IMR-90 (cell line): ENCODE data around the gene KCNT1. TPM values are rescaled to one million over a fixed set of nuclear protein-coding genes. Genes with fewer than 3 reads are reported as not detected.

Experiments
- ATAC-seq: fragments of 200-7000 bp; cut with Tn5 transposase; 2 replicates; pipeline ENCODE4 v1.9.1; 2020; ENCODE audit warnings: low read depth, mild to moderate bottlenecking, moderate library complexity
- BruUV-seq: library from RNA; stranded (reverse); fragments of 400-500 nt; replicated peaks from 2 replicates; lab custom pipeline; 2021; lab: Mats Ljungman, UMichigan
- CTCF ChIA-PET: fragments of 300-600 bp; formaldehyde crosslinking; extraction: SDS; loops from one replicate; lab custom pipeline; 2021; ENCODE audit warnings: antibody characterized with exemption; lab: Yijun Ruan, JAX
- POLR2A ChIA-PET: fragments of 300-600 bp; sonication (Branson Sonifier 250); formaldehyde crosslinking; loops from one replicate; lab custom pipeline; 2022; ENCODE audit warnings: antibody characterized with exemption; ENCODE audit not compliant: unreplicated experiment; lab: Charles Lee
- DNase-seq: peaks from one replicate; pipeline ENCODE4 v3.0.0; 2013
- H2AFZ ChIP-seq: replicated peaks from 2 replicates; pipeline ENCODE3; 2013; ENCODE audit warnings: low read length, mild to moderate bottlenecking; ENCODE audit not compliant: poor library complexity
- H2AK5ac ChIP-seq: 2 replicates; pipeline ENCODE4 v1.6.1; 2013; ENCODE audit warnings: low read depth, low read length, inconsistent platforms
- H2AK9ac ChIP-seq: replicated peaks from 2 replicates; pipeline ENCODE3; 2013; ENCODE audit warnings: mild to moderate bottlenecking, low read depth, low read length, moderate library complexity; ENCODE audit not compliant: poor library complexity
- H2BK120ac ChIP-seq: 2 replicates; pipeline ENCODE4 v1.6.1; 2013; ENCODE audit warnings: low read depth, low read length, inconsistent platforms
- H2BK15ac ChIP-seq: 3 replicates; pipeline ENCODE4 v1.6.1; 2013; ENCODE audit warnings: low read depth, low read length, inconsistent platforms
- H2BK20ac ChIP-seq: 2 replicates; pipeline ENCODE4 v1.6.1; 2013; ENCODE audit warnings: low read depth, mild to moderate bottlenecking, inconsistent platforms, low read length, moderate library complexity
- H2BK5ac ChIP-seq: 2 replicates; pipeline ENCODE4 v1.6.1; 2013; ENCODE audit warnings: mild to moderate bottlenecking, low read depth, low read length, inconsistent platforms; ENCODE audit not compliant: poor library complexity, severe bottlenecking
- H3K14ac ChIP-seq: replicated peaks from 2 replicates; pipeline ENCODE4 v1.6.1; 2013; ENCODE audit warnings: low read depth, low read length, inconsistent platforms
- H3K18ac ChIP-seq: 2 replicates; pipeline ENCODE4 v1.6.1; 2013; ENCODE audit warnings: low read depth, low read length, control low read depth
- H3K23ac ChIP-seq: 2 replicates; pipeline ENCODE4 v1.6.1; 2013; ENCODE audit warnings: low read depth, low read length, inconsistent platforms
- H3K27ac ChIP-seq: 2 replicates; pipeline ENCODE4 v1.5.1; 2013; ENCODE audit warnings: mild to moderate bottlenecking, control low read depth, low read length; ENCODE audit not compliant: insufficient read depth
- H3K27me3 ChIP-seq: 2 replicates; pipeline ENCODE4 v1.6.1; 2013; ENCODE audit warnings: low read length; ENCODE audit not compliant: control insufficient read depth, insufficient read depth
- H3K36me3 ChIP-seq: 2 replicates; pipeline ENCODE4 v1.6.1; 2013; ENCODE audit warnings: low read length, mixed read lengths; ENCODE audit not compliant: control insufficient read depth, insufficient read depth
- H3K4ac ChIP-seq: 2 replicates; pipeline ENCODE4 v1.6.1; 2013; ENCODE audit warnings: low read depth, low read length, inconsistent platforms
- H3K4me1 ChIP-seq: 2 replicates; pipeline ENCODE4 v1.6.1; 2013; ENCODE audit warnings: low read length, mixed read lengths; ENCODE audit not compliant: control insufficient read depth, insufficient read depth
- H3K4me2 ChIP-seq: 2 replicates; pipeline ENCODE4 v1.6.1; 2013; ENCODE audit warnings: low read depth, mild to moderate bottlenecking, control low read depth, low read length, moderate library complexity
- H3K4me3 ChIP-seq: 2 replicates; pipeline ENCODE4 v1.5.1; 2013; ENCODE audit warnings: low read depth, mild to moderate bottlenecking, control low read depth, low read length, moderate library complexity; ENCODE audit not compliant: insufficient read depth
- H3K56ac ChIP-seq: 2 replicates; pipeline ENCODE4 v1.6.1; 2013; ENCODE audit warnings: low read length, inconsistent platforms; ENCODE audit not compliant: insufficient read depth; ENCODE audit errors: extremely low read depth
- H3K79me1 ChIP-seq, 2 experiments: 2 replicates each; pipeline ENCODE4 v1.6.1; 2013; ENCODE audit warnings: low read length in 2 of 2, inconsistent platforms in 1 of 2, low read depth in 1 of 2
- H3K9ac ChIP-seq: 2 replicates; pipeline ENCODE4 v1.6.1; 2013; ENCODE audit warnings: low read depth, low read length, control low read depth
- H3K9me1 ChIP-seq: 2 replicates; pipeline ENCODE4 v1.6.1; 2013; ENCODE audit warnings: low read length, inconsistent platforms; ENCODE audit not compliant: insufficient read depth
- H3K9me3 ChIP-seq: 2 replicates; pipeline ENCODE4 v1.6.1; 2013; ENCODE audit warnings: low read length; ENCODE audit not compliant: control insufficient read depth, insufficient read depth
- H4K20me1 ChIP-seq: 2 replicates; pipeline ENCODE4 v1.6.1; 2013; ENCODE audit warnings: low read length, inconsistent platforms; ENCODE audit not compliant: insufficient read depth
- H4K5ac ChIP-seq: 2 replicates; pipeline ENCODE4 v1.6.1; 2013; ENCODE audit warnings: mild to moderate bottlenecking, low read depth, low read length, control low read depth
- H4K8ac ChIP-seq, 2 experiments: 2 replicates each; pipeline ENCODE4 v1.6.1; 2013; ENCODE audit warnings: low read depth in 2 of 2, low read length in 2 of 2, control low read depth in 1 of 2, inconsistent platforms in 1 of 2
- H4K91ac ChIP-seq: 2 replicates; pipeline ENCODE4 v1.6.1; 2013; ENCODE audit warnings: low read depth, low read length, inconsistent platforms; ENCODE audit not compliant: insufficient read depth
- BHLHE40 ChIP-seq: fragments of 150-350 bp; IDR thresholded peaks from 2 replicates; pipeline ENCODE4 v1.6.1; 2016; ENCODE audit warnings: mild to moderate bottlenecking, low read depth, low read length
- RAD21 ChIP-seq: IDR thresholded peaks from 2 replicates; pipeline ENCODE4 v1.6.1; 2012; ENCODE audit warnings: low read length, improper control_type of control experiment
- USF2 ChIP-seq: fragments of 150-350 bp; IDR thresholded peaks from 2 replicates; pipeline ENCODE4 v1.6.1; 2017; ENCODE audit warnings: mild to moderate bottlenecking, antibody characterized with exemption, low read length, low read depth
- WGBS, 2 experiments: methylation state at CpG; one replicate each; pipeline versions ENCODE4 v1.1.5 to v1.1.7; 2013; ENCODE audit warnings: missing lambda C conversion rate in 2 of 2; ENCODE audit not compliant: insufficient read length in 1 of 2; ENCODE audit errors: extremely low coverage in 2 of 2; 5-methylcytosine and 5-hydroxymethylcytosine counted together
- dilution Hi-C: fragments of 300-500 bp; cut with HindIII; formaldehyde crosslinking; loops from one replicate; pipeline ENCODE4 v1.14.3; 2018; ENCODE audit warnings: low sequenced_read_pairs; ENCODE audit not compliant: unreplicated experiment
- in situ Hi-C: fragments of 300-500 bp; cut with MboI; formaldehyde crosslinking; loops from 3 replicates; pipeline ENCODE4 v1.14.3; 2019; ENCODE audit warnings: low sequenced_read_pairs, inconsistent platforms, mixed read lengths
- intact Hi-C: fragments of 100-400 bp; cut with micrococcal nuclease; formaldehyde crosslinking; loops from 2 replicates; pipeline ENCODE4 v1.10.0; 2022
- polyA plus RNA-seq, 3 experiments: library from polyadenylated mRNA; depleted of rRNA; stranded (reverse); fragments of >200 nt; gene quantifications; 2 replicates each; pipeline ENCODE4 v1.2.3, GENCODE V29; 2012; ENCODE audit warnings: low replicate concordance in 1 of 3
- total RNA-seq: library from RNA; depleted of rRNA; stranded (reverse); fragments of >200 nt; gene quantifications from 2 replicates; pipeline ENCODE4 v1.2.3, GENCODE V29; 2012

The KCNT1 gene
- total and polyA plus RNA-seq, 2 of the 4 experiments (the other 2 are of a cell fraction), result not detected

GRCh38 chr9:135761150-135761844, 59.3 kb downstream of the KCNT1 start:
- Histone ChIP-seq H3K79me1 (no peaks in the 10 kb centered on the region), H3K4me2 (no peak overlapping the region), H3K18ac (no peak overlapping the region), H3K27me3 (no peaks in the 10 kb centered on the region), H2AK5ac (no peak overlapping the region), H2BK120ac (no peak overlapping the region), H3K14ac (no peak overlapping the region), H3K9me1 (no peaks in the 10 kb centered on the region), H4K8ac (no peak overlapping the region), H2BK5ac (no peak overlapping the region), H3K9ac (no peak overlapping the region), H4K20me1 (no peaks in the 10 kb centered on the region), H2BK15ac (no peak overlapping the region), H4K5ac (no peak overlapping the region), H3K36me3 (no peaks in the 10 kb centered on the region), H2AK9ac (no peak overlapping the region), H3K9me3 (peaks cover 9% of the 10 kb centered on the region), H3K27ac (no peak overlapping the region), H2BK20ac (no peak overlapping the region), H3K4ac (no peak overlapping the region), H4K91ac (no peak overlapping the region), H3K4me3 (no peak overlapping the region), H2AFZ (no peak overlapping the region), H3K56ac (no peak overlapping the region), H3K4me1 (no peaks in the 10 kb centered on the region), H3K23ac (no peak overlapping the region)
- intact Hi-C loops, result no loop called here
- DNase-seq, result no peak
- ChIA-PET CTCF (no interaction called here), POLR2A (no interaction called here)
- ATAC-seq, result no peak
- WGBS, 2 experiments, result 58% methylated on average over 6 of the region's 20 CpGs; no CpG with 5 or more reads in 1 of the 2 experiments
- dilution Hi-C loops, result no loop called here
- no TSS peak for BruUV-seq
- in situ Hi-C loops, result no loop called here
- no peak for TF ChIP-seq RAD21
- TF ChIP-seq BHLHE40, result no peak
- TF ChIP-seq USF2, result no peak
